Esophagus muscularis mucosa (tissue), 4 donors: ENCODE data around the gene SFT2D1. TPM values are rescaled to one million over a fixed set of nuclear protein-coding genes. Genes with fewer than 3 reads are reported as not detected.
"Not testable (repeated sequence)": the region's sequence is repeated elsewhere in the genome, so short reads cannot be mapped to it uniquely, and the experiment has no call there.

Source experiments
- DNase-seq: peaks from one replicate; pipeline ENCODE4 v3.0.0-alpha.2; 2017; ENCODE audit errors: extremely low spot score
- H3K27ac ChIP-seq, 4 donors: fragments of 200-600 bp; sonication (generic); replicated peaks in 1 of 4; 1 replicate in 3 of 4; 2 replicates in 1 of 4; pipeline ENCODE4 v1.5.1; 2016 to 2019; ENCODE audit warnings: mild to moderate bottlenecking in 1 of 4
- H3K27me3 ChIP-seq, 4 donors: fragments of 200-600 bp; sonication (generic); one replicate each; pipeline versions ENCODE4 v1.5.1 to v1.6.0; 2016 to 2019
- H3K36me3 ChIP-seq, 4 donors: fragments of 200-600 bp; sonication (generic); one replicate each; pipeline ENCODE4 v1.5.1; 2016 to 2019
- H3K4me1 ChIP-seq, 4 donors: fragments of 200-600 bp; sonication (generic); one replicate each; pipeline ENCODE4 v1.5.1; 2016 to 2019
- H3K4me3 ChIP-seq, 4 donors: fragments of 200-600 bp; sonication (generic); 1 replicate in 2 of 4; 2 replicates in 2 of 4; pipeline ENCODE4 v1.5.1; 2016 to 2019; ENCODE audit warnings: mild to moderate bottlenecking in 4 of 4, moderate library complexity in 1 of 4
- H3K9me3 ChIP-seq, 4 donors: fragments of 200-600 bp; sonication (generic); 1 replicate in 3 of 4; 2 replicates in 1 of 4; pipeline ENCODE4 v1.5.1; 2016 to 2019
- EP300 ChIP-seq: sonication (generic); formaldehyde crosslinking; IDR thresholded peaks from one replicate; pipeline ENCODE4 v1.6.1; 2017; ENCODE audit warnings: antibody characterized with exemption
- POLR2A ChIP-seq: fragments of 450-650 bp; IDR thresholded peaks from one replicate; pipeline ENCODE4 v1.6.1; 2017; ENCODE audit warnings: antibody characterized with exemption, moderate library complexity, mild to moderate bottlenecking, low read depth
- POLR2AphosphoS5 ChIP-seq, 2 donors: sonication (generic); formaldehyde crosslinking; IDR thresholded peaks; one replicate each; pipeline ENCODE4 v1.6.1; 2017; ENCODE audit warnings: antibody characterized with exemption in 2 of 2
- WGBS: methylation state at CpG from one replicate; pipeline ENCODE4 v1.1.5; 2018; 5-methylcytosine and 5-hydroxymethylcytosine counted together
- intact Hi-C: fragments of 100-400 bp; cut with DNase I; formaldehyde crosslinking; loops from one replicate; pipeline ENCODE4 v1.15.1; 2023
- total RNA-seq, 4 donors: library from RNA; depleted of rRNA; stranded (reverse); fragments of >200 nt; gene quantifications; one replicate each; pipeline versions ENCODE4 v1.1.0 to v1.2.1, GENCODE V29; 2016
- TF ChIP-seq, protein P1 (sequence below), 3 experiments: fragments of 200-600 bp in 2 of 3; fragments of 450-650 bp in 1 of 3; sonication (generic) in 2 of 3; IDR thresholded peaks; one replicate each; pipeline ENCODE4 v1.5.1; 2017 to 2019; ENCODE audit warnings: antibody characterized with exemption in 3 of 3, mild to moderate bottlenecking in 2 of 3, moderate library complexity in 1 of 3

The SFT2D1 gene
- total RNA-seq, 4 donors from 2014 or later = 19.8 to 34.9 (median 27.9) TPM

DNA sequence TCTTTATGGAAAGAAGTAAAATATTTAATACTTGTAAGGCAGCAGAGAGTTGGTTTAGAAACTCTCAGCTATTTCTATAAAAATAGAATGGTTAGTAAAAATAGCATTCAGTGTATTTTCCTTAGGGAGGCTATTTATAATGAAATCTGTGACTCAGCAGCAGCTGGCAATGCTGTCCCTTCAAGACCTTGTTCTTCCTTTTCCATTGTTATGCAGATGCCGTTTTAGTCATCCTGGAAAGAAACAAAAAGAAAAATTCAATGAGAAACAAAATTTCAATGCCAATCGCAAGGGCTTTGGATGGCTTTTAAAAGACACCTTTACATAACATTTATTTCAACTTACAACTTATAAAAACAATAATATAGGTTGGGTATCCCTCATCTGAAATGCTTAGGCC is 22.9 kb upstream of the SFT2D1 start:
- TF ChIP-seq POLR2A (no peak), POLR2AphosphoS5 (IDR thresholded peaks at IDR 0.05) (peak in 1 of 2 donors; percentile 25), EP300 (no peak)
- TF ChIP-seq, protein P1, sequence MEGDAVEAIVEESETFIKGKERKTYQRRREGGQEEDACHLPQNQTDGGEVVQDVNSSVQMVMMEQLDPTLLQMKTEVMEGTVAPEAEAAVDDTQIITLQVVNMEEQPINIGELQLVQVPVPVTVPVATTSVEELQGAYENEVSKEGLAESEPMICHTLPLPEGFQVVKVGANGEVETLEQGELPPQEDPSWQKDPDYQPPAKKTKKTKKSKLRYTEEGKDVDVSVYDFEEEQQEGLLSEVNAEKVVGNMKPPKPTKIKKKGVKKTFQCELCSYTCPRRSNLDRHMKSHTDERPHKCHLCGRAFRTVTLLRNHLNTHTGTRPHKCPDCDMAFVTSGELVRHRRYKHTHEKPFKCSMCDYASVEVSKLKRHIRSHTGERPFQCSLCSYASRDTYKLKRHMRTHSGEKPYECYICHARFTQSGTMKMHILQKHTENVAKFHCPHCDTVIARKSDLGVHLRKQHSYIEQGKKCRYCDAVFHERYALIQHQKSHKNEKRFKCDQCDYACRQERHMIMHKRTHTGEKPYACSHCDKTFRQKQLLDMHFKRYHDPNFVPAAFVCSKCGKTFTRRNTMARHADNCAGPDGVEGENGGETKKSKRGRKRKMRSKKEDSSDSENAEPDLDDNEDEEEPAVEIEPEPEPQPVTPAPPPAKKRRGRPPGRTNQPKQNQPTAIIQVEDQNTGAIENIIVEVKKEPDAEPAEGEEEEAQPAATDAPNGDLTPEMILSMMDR (IDR thresholded peaks at IDR 0.05) = no peak
- H3K4me3 ChIP-seq = no peak overlapping the region
- no peaks in the 10 kb centered on the region for H3K9me3 ChIP-seq
- DNase-seq = no peak
- peaks cover 24 to 49% (median 26%) of the 10 kb centered on the region in 4 donors for H3K4me1 ChIP-seq
- peaks cover 0 to 48% (median 10%) of the 10 kb centered on the region in 4 donors for H3K36me3 ChIP-seq
- 37% methylated on average over 2 of the region's 2 CpGs for WGBS
- intact Hi-C loops = no loop called here
- H3K27ac ChIP-seq = peak overlapping the region; percentile 62 to 79 (median 69)
- no peaks in the 10 kb centered on the region for H3K27me3 ChIP-seq

DNA sequence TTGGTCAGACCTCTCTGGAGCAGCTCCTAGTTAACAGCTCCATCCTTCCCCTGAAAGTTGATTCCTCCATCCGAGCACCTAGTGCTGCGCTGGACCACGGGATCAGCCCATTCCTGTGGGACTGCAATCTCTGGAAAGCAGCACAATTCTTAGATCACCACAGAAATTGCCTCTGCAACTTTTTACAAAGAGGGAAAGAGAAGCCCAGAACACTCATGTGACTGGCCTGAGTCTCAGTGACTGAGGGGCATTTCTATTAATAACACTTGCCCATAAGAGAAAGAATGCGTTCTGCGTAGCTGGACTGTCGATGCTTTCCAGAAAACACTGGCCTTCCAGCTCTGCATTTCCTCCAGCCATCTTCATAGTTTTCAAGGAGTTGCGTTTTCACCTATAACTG is 22.1 kb upstream of the SFT2D1 start:
- Histone ChIP-seq H3K36me3 (peaks cover 0 to 44% (median 10%) of the 10 kb centered on the region in 4 donors), H3K27ac (peak overlapping the region; percentile 62 to 79 (median 69)), H3K4me3 (no peak overlapping the region), H3K4me1 (peaks cover 24 to 45% (median 26%) of the 10 kb centered on the region in 4 donors), H3K27me3 (no peaks in the 10 kb centered on the region), H3K9me3 (no peaks in the 10 kb centered on the region)
- no peak for DNase-seq
- WGBS = 41% methylated on average over 7 of the region's 7 CpGs
- intact Hi-C loops = no loop called here
- TF ChIP-seq POLR2AphosphoS5 (IDR thresholded peaks at IDR 0.05) = peak; percentile 20 to 57
- no peak for TF ChIP-seq POLR2A

DNA sequence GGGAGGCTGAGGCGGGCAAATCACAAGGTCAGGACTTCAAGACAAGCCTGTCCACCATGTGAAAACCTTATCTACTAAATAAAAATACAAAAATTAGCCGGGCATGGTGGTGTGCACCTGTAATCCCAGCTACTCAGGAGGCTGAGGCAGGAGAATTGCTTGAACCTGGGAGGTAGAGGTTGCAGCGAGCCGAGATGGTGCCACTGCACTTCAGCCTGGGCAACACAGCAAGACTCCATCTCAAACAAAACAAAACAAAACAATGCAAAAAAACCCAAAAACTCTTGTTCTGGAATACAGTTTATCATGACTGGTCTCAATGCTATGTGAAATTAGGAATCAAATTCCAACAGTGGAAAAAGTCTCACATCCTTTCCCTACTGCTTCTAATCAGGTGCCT is 20.1 kb upstream of the SFT2D1 start:
- H3K4me3 ChIP-seq, H3K9me3 ChIP-seq, DNase-seq, H3K27ac ChIP-seq, H3K27me3 ChIP-seq, intact Hi-C loops: not testable (repeated sequence)
- peaks cover 0 to 35% (median 9%) of the 10 kb centered on the region in 4 donors for H3K36me3 ChIP-seq
- WGBS = 95% methylated on average over 4 of the region's 4 CpGs
- peaks cover 24 to 42% (median 26%) of the 10 kb centered on the region in 4 donors for H3K4me1 ChIP-seq

DNA sequence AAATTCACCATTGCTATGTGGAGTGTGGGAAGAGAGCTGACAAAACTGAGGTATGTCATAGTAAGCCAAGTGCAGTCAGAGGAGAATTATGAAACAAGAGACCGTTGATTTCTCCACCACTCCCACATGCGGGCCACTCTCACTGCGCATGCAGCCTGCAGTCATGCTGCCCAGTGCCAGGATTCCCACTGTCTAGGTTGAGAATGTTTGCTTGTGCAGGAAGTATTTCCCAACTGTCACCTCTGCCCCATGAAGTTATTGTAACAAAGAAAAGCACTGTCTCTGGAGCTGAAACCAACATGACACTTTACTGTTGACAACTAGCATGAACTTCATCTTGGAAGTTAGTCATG is 18.7 kb upstream of the SFT2D1 start:
- H3K27ac ChIP-seq = no peak overlapping the region
- DNase-seq = no peak
- no peaks in the 10 kb centered on the region for H3K27me3 ChIP-seq
- no peak overlapping the region for H3K4me3 ChIP-seq
- WGBS = 85% methylated on average over 3 of the region's 3 CpGs
- H3K36me3 ChIP-seq = peaks cover 0 to 29% (median 9%) of the 10 kb centered on the region in 4 donors
- no peaks in the 10 kb centered on the region for H3K9me3 ChIP-seq
- intact Hi-C loops = no loop called here
- H3K4me1 ChIP-seq = peaks cover 24 to 33% (median 26%) of the 10 kb centered on the region in 4 donors
- no peak for TF ChIP-seq POLR2A
- TF ChIP-seq POLR2AphosphoS5 (IDR thresholded peaks at IDR 0.05) = no peak
- TF ChIP-seq, protein P1 (IDR thresholded peaks at IDR 0.05) = no peak
- TF ChIP-seq EP300 = no peak

DNA sequence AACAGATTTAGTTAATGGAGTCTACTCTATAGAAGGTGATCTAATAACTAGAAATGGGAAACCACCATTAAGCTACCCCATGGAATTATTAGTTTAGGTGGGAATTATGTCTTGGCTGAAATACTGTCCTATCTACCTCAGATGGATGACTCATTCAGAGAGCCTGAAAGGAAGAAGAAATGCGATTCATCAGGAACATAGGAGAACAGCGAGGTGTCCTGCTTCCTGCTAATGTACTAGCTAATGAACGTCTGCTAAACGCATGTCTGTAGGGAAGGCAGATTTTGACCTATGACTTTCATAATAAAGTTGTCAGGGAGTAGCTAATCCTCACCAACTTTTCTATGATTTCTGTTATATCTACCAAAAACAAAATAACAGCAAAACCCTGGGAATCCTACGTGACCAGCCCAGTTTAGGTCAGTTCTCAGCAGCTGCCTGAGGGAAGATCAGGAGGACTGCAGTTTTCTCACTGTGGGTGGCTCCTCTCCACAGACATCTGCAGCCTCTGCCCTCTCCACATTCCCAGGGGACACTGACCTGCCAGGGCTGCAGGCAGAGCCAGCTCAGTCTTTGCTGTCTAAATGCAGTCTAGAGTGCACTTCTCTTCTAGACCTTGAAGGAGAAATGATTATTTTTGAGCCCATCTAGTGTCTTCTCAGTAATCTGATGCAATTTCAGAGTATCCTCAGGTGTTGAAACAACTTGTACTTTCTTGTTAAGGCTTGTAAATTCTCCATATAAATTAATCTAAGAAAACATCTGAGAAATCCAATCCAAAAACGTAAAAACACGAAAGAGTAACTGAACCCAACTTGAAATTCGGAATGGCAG is 18.1 kb upstream of the SFT2D1 start:
- Histone ChIP-seq H3K27ac (no peak overlapping the region), H3K4me1 (peaks cover 18 to 27% (median 21%) of the 10 kb centered on the region in 4 donors), H3K27me3 (no peaks in the 10 kb centered on the region), H3K4me3 (no peak overlapping the region), H3K9me3 (no peaks in the 10 kb centered on the region), H3K36me3 (peaks cover 0 to 29% (median 9%) of the 10 kb centered on the region in 4 donors)
- intact Hi-C loops = no loop called here
- DNase-seq = no peak
- no peak for TF ChIP-seq EP300
- no peak for TF ChIP-seq POLR2AphosphoS5 (IDR thresholded peaks at IDR 0.05)
- no peak for TF ChIP-seq POLR2A
- TF ChIP-seq, protein P1 (IDR thresholded peaks at IDR 0.05) = no peak
- 69% methylated on average over 8 of the region's 8 CpGs for WGBS
